Natural killer cell (primary cell): ENCODE measurements around the gene AUH. TPM values are rescaled to one million over a fixed set of nuclear protein-coding genes. Genes with fewer than 3 reads are reported as not detected.

Experiments used
- ATAC-seq, 3 donors: fragments of 150-1000 bp in 2 of 3; fragments of 200-7000 bp in 1 of 3; cut with Tn5 transposase; 1 replicate in 1 of 3; 2 replicates in 2 of 3; pipeline ENCODE4 v1.10.0; 2021; ENCODE audit warnings: mild to moderate bottlenecking in 2 of 3, moderate library complexity in 2 of 3
- DNase-seq, 2 donors: peaks; one replicate each; pipeline versions ENCODE4 v3.0.0 to v3.0.0-alpha.2; 2013 to 2021; ENCODE audit warnings: mixed read lengths in 1 of 2
- H3K27ac ChIP-seq: one replicate; pipeline ENCODE4 v1.5.1; 2013; ENCODE audit warnings: mild to moderate bottlenecking, low read length
- H3K27me3 ChIP-seq: one replicate; pipeline ENCODE4 v1.6.1; 2013; ENCODE audit warnings: low read length; ENCODE audit not compliant: control insufficient read depth, insufficient read depth
- H3K36me3 ChIP-seq: one replicate; pipeline ENCODE4 v1.6.1; 2013; ENCODE audit warnings: low read length; ENCODE audit not compliant: control insufficient read depth, insufficient read depth
- H3K4me1 ChIP-seq: one replicate; pipeline ENCODE4 v1.6.1; 2013; ENCODE audit warnings: low read length; ENCODE audit not compliant: control insufficient read depth, insufficient read depth
- H3K4me3 ChIP-seq: one replicate; pipeline ENCODE4 v1.5.1; 2013; ENCODE audit warnings: low read length
- H3K9me3 ChIP-seq: one replicate; pipeline ENCODE4 v1.6.1; 2013; ENCODE audit warnings: low read length; ENCODE audit not compliant: control insufficient read depth, insufficient read depth
- H3K27ac Mint-ChIP-seq, 2 donors: one replicate each; pipeline ENCODE4 v1.8.0; 2022; ENCODE audit warnings: mild to moderate bottlenecking in 2 of 2, mixed read lengths in 2 of 2, moderate library complexity in 1 of 2
- H3K27me3 Mint-ChIP-seq, 2 donors: one replicate each; pipeline ENCODE4 v1.8.0; 2022; ENCODE audit warnings: low read depth in 2 of 2, mixed read lengths in 2 of 2
- H3K36me3 Mint-ChIP-seq: one replicate; pipeline ENCODE4 v1.8.0; 2022; ENCODE audit warnings: mixed read lengths
- H3K4me1 Mint-ChIP-seq, 2 donors: one replicate each; pipeline ENCODE4 v1.8.0; 2022; ENCODE audit warnings: mixed read lengths in 2 of 2
- H3K4me3 Mint-ChIP-seq: one replicate; pipeline ENCODE4 v1.8.0; 2022; ENCODE audit warnings: mild to moderate bottlenecking, moderate library complexity, mixed read lengths
- H3K9me3 Mint-ChIP-seq, 2 donors: one replicate each; pipeline ENCODE4 v1.8.0; 2022; ENCODE audit warnings: mixed read lengths in 2 of 2
- CTCF ChIP-seq: fragments of 200-600 bp; IDR thresholded peaks from one replicate; pipeline ENCODE4 v1.8.0; 2022; ENCODE audit warnings: antibody characterized with exemption
- WGBS: methylation state at CpG from one replicate; pipeline ENCODE4 v1.1.7; 2013; ENCODE audit warnings: missing lambda C conversion rate; ENCODE audit not compliant: insufficient coverage; 5-methylcytosine and 5-hydroxymethylcytosine counted together
- intact Hi-C: fragments of 100-400 bp; cut with micrococcal nuclease; formaldehyde crosslinking; loops from one replicate; pipeline ENCODE4 v1.14.2; 2022
- total RNA-seq, 4 donors: library from RNA; stranded (reverse); fragments of 120-200 nt in 1 of 4; gene quantifications; one replicate each; pipeline versions ENCODE4 v1.2.3 to v1.2.4, GENCODE V29; 2013 to 2022

AUH gene
- total RNA-seq, 3 donors from 2014 or later (not counting 1 experiment from before 2014, with no cell fraction given), result 26.7 to 36.6 (median 34.9) TPM

- no peaks in the 10 kb centered on the region for H3K4me1 Mint-ChIP-seq
- no peaks in the 10 kb centered on the region for H3K27me3 Mint-ChIP-seq
- Histone ChIP-seq H3K4me1 (no peaks in the 10 kb centered on the region), H3K27me3 (no peaks in the 10 kb centered on the region), H3K4me3 (no peak overlapping the region), H3K27ac (no peak overlapping the region), H3K9me3 (no peaks in the 10 kb centered on the region), H3K36me3 (no peaks in the 10 kb centered on the region)
- no peak overlapping the region for H3K4me3 Mint-ChIP-seq
- DNase-seq (no peak), ATAC-seq (no peak)
- TF ChIP-seq CTCF, result no peak
- WGBS, result 92% methylated on average over 1 of the region's 1 CpG
- no peaks in the 10 kb centered on the region for H3K9me3 Mint-ChIP-seq
- no peak overlapping the region for H3K27ac Mint-ChIP-seq
- intact Hi-C loops, result no loop called here
- no peaks in the 10 kb centered on the region for H3K36me3 Mint-ChIP-seq
Observed at GRCh38 chr9:91384954-91385353, 23.2 kb upstream of the AUH start.

GRCh38 chr9:91383577-91383976 is 21.9 kb upstream of the AUH start:
- no peak overlapping the region for H3K27ac Mint-ChIP-seq
- no peaks in the 10 kb centered on the region for H3K9me3 ChIP-seq
- no peak for DNase-seq
- no peaks in the 10 kb centered on the region for H3K36me3 Mint-ChIP-seq
- ATAC-seq, result no peak
- H3K4me3 Mint-ChIP-seq, result no peak overlapping the region
- no peaks in the 10 kb centered on the region for H3K4me1 Mint-ChIP-seq
- H3K27me3 Mint-ChIP-seq, result no peaks in the 10 kb centered on the region
- no peaks in the 10 kb centered on the region for H3K27me3 ChIP-seq
- H3K4me1 ChIP-seq, result no peaks in the 10 kb centered on the region
- no peak overlapping the region for H3K27ac ChIP-seq
- intact Hi-C loops, result no loop called here
- H3K9me3 Mint-ChIP-seq, result no peaks in the 10 kb centered on the region
- H3K4me3 ChIP-seq, result no peak overlapping the region
- H3K36me3 ChIP-seq, result no peaks in the 10 kb centered on the region
- TF ChIP-seq CTCF, result no peak

- ATAC-seq, result no peak
Observed at GRCh38 chr9:91382298-91382697, 20.6 kb upstream of the AUH start.

More at GRCh38 chr9:91382298-91382697, 20.6 kb upstream of the AUH start:
- TF ChIP-seq CTCF, result no peak
- Mint-ChIP-seq H3K9me3 (no peaks in the 10 kb centered on the region), H3K27ac (no peak overlapping the region), H3K27me3 (no peaks in the 10 kb centered on the region), H3K4me3 (no peak overlapping the region), H3K4me1 (peaks cover 0 to 1% of the 10 kb centered on the region in 2 donors), H3K36me3 (no peaks in the 10 kb centered on the region)
- H3K27me3 ChIP-seq, result no peaks in the 10 kb centered on the region
- H3K4me3 ChIP-seq, result no peak overlapping the region
- H3K36me3 ChIP-seq, result no peaks in the 10 kb centered on the region
- 97% methylated on average over 3 of the region's 4 CpGs for WGBS
- no peaks in the 10 kb centered on the region for H3K4me1 ChIP-seq
- H3K9me3 ChIP-seq, result no peaks in the 10 kb centered on the region
- no peak overlapping the region for H3K27ac ChIP-seq
- no peak for DNase-seq
- intact Hi-C loops, result no loop called here
